ENCODE data around the gene RHBDF2. TPM values are rescaled to one million over a fixed set of nuclear protein-coding genes. Genes with fewer than 3 reads are reported as not detected.

RHBDF2 gene
- total RNA-seq, 4 donors from 2014 or later: 11.4 to 29.8 (median 23.3) TPM

DNA sequence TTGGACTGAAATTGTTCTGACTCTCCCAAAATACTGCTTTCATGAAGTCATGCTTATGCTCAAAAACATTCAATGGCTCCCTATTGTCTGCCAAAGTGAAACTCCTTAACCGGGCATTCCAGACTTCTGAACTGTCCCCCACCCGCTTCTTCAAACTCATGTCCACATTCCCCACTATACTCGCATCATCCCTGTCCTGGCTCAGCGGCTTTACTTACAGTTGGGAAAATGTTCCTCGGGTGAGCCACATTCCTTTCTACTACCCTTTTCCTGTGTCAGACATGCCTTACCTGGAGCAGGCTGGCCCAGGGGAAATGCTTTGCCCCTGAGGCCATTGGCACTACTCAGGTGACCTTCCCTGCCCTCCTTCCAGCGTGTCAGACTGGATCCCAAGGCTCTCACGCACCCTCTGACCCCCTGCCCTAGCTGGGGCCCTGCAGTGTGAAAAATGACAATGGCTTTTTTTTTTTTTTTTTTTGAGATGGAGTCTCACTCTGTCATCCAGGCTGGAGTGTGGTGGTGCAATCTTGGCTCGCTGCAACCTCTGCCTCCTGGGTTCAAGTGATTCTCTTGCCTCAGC, 30.9 kb upstream of the RHBDF2 start:
- Histone ChIP-seq H3K36me3 (no peaks in the 10 kb centered on the region), H3K9me3 (no peaks in the 10 kb centered on the region), H3K4me3 (no peak overlapping the region), H3K4me1 (peaks cover 23 to 33% of the 10 kb centered on the region in 2 donors), H3K27ac (peak overlapping the region; percentile 88 to 94 (median 91)), H3K27me3 (peaks cover 0 to 4% (median 3%) of the 10 kb centered on the region in 3 donors)
- ATAC-seq (no peak), DNase-seq (no peak)
- in situ Hi-C loops (cut with MboI; ENCODE audit: low sequenced_read_pairs in 4 of 4) (no loop called here), intact Hi-C loops (cut with DNase I; ENCODE audit: low total_unique reads) (no loop called here)
- TF ChIP-seq, protein P1, sequence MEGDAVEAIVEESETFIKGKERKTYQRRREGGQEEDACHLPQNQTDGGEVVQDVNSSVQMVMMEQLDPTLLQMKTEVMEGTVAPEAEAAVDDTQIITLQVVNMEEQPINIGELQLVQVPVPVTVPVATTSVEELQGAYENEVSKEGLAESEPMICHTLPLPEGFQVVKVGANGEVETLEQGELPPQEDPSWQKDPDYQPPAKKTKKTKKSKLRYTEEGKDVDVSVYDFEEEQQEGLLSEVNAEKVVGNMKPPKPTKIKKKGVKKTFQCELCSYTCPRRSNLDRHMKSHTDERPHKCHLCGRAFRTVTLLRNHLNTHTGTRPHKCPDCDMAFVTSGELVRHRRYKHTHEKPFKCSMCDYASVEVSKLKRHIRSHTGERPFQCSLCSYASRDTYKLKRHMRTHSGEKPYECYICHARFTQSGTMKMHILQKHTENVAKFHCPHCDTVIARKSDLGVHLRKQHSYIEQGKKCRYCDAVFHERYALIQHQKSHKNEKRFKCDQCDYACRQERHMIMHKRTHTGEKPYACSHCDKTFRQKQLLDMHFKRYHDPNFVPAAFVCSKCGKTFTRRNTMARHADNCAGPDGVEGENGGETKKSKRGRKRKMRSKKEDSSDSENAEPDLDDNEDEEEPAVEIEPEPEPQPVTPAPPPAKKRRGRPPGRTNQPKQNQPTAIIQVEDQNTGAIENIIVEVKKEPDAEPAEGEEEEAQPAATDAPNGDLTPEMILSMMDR (IDR thresholded peaks at IDR 0.05 in 4 of 5, conservative IDR thresholded peaks at IDR 0.05 in 1 of 5): no peak
- TF ChIP-seq POLR2A (IDR thresholded peaks at IDR 0.05): no peak

DNA sequence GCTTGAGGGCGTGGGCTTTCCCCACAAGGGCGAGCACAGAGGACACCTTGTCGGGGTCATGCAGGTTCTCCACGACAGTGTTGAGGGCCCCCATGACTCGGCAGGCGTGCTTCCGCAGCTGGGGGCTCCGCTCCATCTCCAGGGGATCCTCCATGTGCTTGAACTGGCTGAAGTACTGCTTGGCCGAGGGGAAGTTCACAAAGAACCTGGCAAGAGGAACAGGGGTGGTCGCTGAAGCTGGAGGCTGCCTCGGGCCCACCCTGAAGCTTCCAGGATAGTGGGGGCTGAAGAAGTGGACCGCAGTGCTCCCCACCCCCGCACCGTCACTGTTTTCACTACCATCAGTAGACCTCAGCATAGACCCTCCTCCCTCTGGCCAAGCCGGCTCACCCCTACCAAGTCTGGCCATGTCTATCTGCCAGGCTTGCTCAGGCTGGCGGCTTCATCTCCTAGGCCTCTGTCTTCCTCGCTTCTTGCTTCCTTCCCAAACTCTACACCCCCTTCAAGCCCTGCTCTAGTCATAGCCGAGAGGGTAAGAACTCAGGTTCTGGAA, 30.3 kb upstream of the RHBDF2 start:
- intact Hi-C loops (cut with DNase I; ENCODE audit: low total_unique reads): no loop called here
- Histone ChIP-seq H3K27me3 (no peaks in the 10 kb centered on the region), H3K9me3 (no peaks in the 10 kb centered on the region), H3K4me3 (no peak overlapping the region), H3K36me3 (no peaks in the 10 kb centered on the region), H3K4me1 (peaks cover 23 to 36% of the 10 kb centered on the region in 2 donors), H3K27ac (peak overlapping the region; percentile 88 to 94 (median 91))
- no peak for DNase-seq
- no peak for ATAC-seq
- in situ Hi-C loops (cut with MboI; ENCODE audit: low sequenced_read_pairs in 4 of 4): no loop called here
- no peak for TF ChIP-seq POLR2A (IDR thresholded peaks at IDR 0.05)
- TF ChIP-seq, protein P1 (IDR thresholded peaks at IDR 0.05 in 4 of 5, conservative IDR thresholded peaks at IDR 0.05 in 1 of 5): no peak

DNA sequence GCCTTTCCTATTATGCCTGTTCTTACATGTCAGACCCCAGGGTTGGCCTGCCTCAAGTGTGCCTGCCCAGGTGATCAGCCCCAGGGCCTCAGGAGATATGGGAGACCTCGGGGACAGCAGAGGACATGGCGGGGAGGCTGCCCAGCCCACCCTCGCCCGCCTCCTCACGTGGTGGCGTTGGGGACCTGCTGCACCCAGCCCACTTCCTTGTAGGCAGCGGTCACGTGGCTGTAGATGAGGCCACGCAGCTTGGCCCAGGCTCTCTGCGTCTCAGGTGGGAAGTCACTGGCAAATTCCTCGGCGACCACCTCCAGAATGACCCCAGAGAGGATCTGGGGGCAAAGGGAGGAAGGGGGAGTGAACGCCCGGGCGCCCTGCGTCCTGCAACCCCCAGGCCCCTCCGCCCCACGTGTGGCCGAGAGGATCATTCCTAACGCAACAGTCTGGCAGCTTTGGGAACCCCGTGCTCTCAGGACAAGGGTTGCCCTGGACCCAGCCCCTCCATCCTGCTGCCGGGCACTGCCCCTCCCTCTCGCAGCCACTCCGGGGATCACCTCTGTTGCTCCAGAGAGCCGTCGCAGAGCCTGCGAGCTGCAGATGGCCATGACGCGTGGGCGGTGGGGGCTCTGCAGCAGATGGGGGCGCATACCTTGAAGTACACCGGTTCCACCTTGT, 29.7 kb upstream of the RHBDF2 start:
- TF ChIP-seq POLR2A (IDR thresholded peaks at IDR 0.05): no peak
- TF ChIP-seq, protein P1 (IDR thresholded peaks at IDR 0.05 in 4 of 5, conservative IDR thresholded peaks at IDR 0.05 in 1 of 5): no peak
- Histone ChIP-seq H3K9me3 (no peaks in the 10 kb centered on the region), H3K4me3 (peak overlapping the region in 1 of 4 donors; percentile 12), H3K36me3 (no peaks in the 10 kb centered on the region), H3K27ac (peak overlapping the region; percentile 88 to 94 (median 91)), H3K27me3 (no peaks in the 10 kb centered on the region), H3K4me1 (peaks cover 23 to 36% of the 10 kb centered on the region in 2 donors)
- intact Hi-C loops (cut with DNase I; ENCODE audit: low total_unique reads): no loop called here
- in situ Hi-C loops (cut with MboI; ENCODE audit: low sequenced_read_pairs in 4 of 4): no loop called here
- no peak for DNase-seq
- no peak for ATAC-seq

DNA sequence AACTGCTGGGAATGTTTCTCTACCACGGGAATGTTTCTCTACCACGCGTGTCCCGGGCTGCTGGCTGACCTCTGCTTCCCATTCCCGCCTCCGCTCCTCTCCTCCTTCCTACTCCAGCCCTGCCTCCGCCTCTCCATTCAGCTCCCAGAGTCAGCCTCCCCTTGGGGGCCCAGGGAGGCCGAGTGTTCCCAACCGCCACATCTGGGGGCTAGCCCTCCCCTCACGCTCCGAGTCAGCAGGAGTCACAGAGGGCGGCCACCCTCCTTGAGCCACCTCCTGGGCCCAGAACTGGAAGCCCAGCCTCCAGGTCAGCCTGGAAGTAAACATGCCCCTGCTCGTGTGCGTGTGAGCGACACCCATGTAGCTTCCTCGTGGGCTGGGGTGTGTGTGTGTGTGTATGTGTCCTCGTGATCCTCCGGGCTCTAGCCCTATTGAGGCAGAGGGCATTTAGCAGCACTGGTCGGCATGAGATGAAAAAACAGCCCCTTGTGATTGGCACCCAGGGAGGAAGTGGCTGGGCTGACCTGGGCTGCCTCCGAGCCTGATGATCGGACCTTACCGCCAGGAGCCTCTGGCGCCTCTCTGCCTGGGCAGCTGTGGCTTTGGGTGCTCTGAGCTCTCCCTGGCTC, 29.0 kb upstream of the RHBDF2 start:
- peak; percentile 23 to 37 for ATAC-seq
- peak in 1 of 2 donors; percentile 22 for TF ChIP-seq POLR2A (IDR thresholded peaks at IDR 0.05)
- TF ChIP-seq, protein P1 (IDR thresholded peaks at IDR 0.05 in 4 of 5, conservative IDR thresholded peaks at IDR 0.05 in 1 of 5): no peak
- in situ Hi-C loops (cut with MboI; ENCODE audit: low sequenced_read_pairs in 4 of 4) (no loop called here), intact Hi-C loops (cut with DNase I; ENCODE audit: low total_unique reads) (no loop called here)
- Histone ChIP-seq H3K4me1 (peaks cover 24 to 36% of the 10 kb centered on the region in 2 donors), H3K4me3 (peak overlapping the region in 2 of 4 donors; percentile 11 to 12), H3K27ac (peak overlapping the region; percentile 88 to 94 (median 91)), H3K36me3 (no peaks in the 10 kb centered on the region), H3K27me3 (no peaks in the 10 kb centered on the region), H3K9me3 (no peaks in the 10 kb centered on the region)
- DNase-seq: peak; percentile 45 to 77
